Testis (tissue), 3 donors: ENCODE results near the gene RAB18. TPM values are rescaled to one million over a fixed set of nuclear protein-coding genes. Genes with fewer than 3 reads are reported as not detected.

Experiments used
- DNase-seq: peaks from one replicate; pipeline ENCODE4 v3.0.0-alpha.2; 2019
- H3K27ac ChIP-seq, 2 donors: fragments of 200-600 bp; sonication (generic); one replicate each; pipeline ENCODE4 v1.5.1; 2019
- H3K27me3 ChIP-seq: fragments of 200-600 bp; sonication (generic); one replicate; pipeline ENCODE4 v1.5.1; 2019
- H3K36me3 ChIP-seq: fragments of 200-600 bp; sonication (generic); one replicate; pipeline ENCODE4 v1.5.1; 2017; ENCODE audit warnings: low read depth; ENCODE audit errors: missing control alignments
- H3K4me1 ChIP-seq: fragments of 200-600 bp; sonication (generic); one replicate; pipeline ENCODE4 v1.5.1; 2019
- H3K4me3 ChIP-seq, 2 donors: fragments of 200-600 bp; sonication (generic); one replicate each; pipeline ENCODE4 v1.5.1; 2017 to 2019
- H3K9me3 ChIP-seq: fragments of 200-600 bp; sonication (generic); one replicate; pipeline ENCODE4 v1.5.1; 2017
- POLR2A ChIP-seq: fragments of 450-650 bp; IDR thresholded peaks from one replicate; pipeline ENCODE4 v1.6.1; 2017; ENCODE audit warnings: antibody characterized with exemption, mild to moderate bottlenecking, moderate library complexity
- WGBS, 2 donors: methylation state at CpG; one replicate each; pipeline ENCODE4 v1.1.5; 2018; 5-methylcytosine and 5-hydroxymethylcytosine counted together
- intact Hi-C: fragments of 100-400 bp; cut with DNase I; formaldehyde crosslinking; loops from one replicate; pipeline ENCODE4 v1.15.1; 2023; ENCODE audit warnings: low total_unique reads
- polyA plus RNA-seq: library from polyadenylated mRNA; stranded (reverse); fragments of 350-450 nt; fragmentation: Illumina TruSeq; extraction: RNeasy Lipid Tissue Mini Kit (QIAGEN cat#74804); gene quantifications from one replicate; pipeline ENCODE4 v1.2.3, GENCODE V29; 2014; ENCODE audit warnings: low read depth, low replicate concordance; ENCODE audit not compliant: insufficient read depth
- total RNA-seq, 2 donors: library from RNA; depleted of rRNA; stranded (reverse); fragments of >200 nt; gene quantifications; one replicate each; pipeline ENCODE4 v1.2.3, GENCODE V29; 2016
- TF ChIP-seq, protein P1 (sequence below), 3 experiments: fragments of 450-650 bp in 2 of 3; fragments of 200-600 bp in 1 of 3; sonication (generic) in 1 of 3; IDR thresholded peaks; one replicate each; pipeline ENCODE4 v1.5.1; 2016 to 2019; ENCODE audit warnings: antibody characterized with exemption in 3 of 3, mild to moderate bottlenecking in 2 of 3, moderate library complexity in 1 of 3

The RAB18 gene
- total and polyA plus RNA-seq, 3 donors from 2014 or later = 51.6 to 99.8 (median 53.1) TPM

DNA sequence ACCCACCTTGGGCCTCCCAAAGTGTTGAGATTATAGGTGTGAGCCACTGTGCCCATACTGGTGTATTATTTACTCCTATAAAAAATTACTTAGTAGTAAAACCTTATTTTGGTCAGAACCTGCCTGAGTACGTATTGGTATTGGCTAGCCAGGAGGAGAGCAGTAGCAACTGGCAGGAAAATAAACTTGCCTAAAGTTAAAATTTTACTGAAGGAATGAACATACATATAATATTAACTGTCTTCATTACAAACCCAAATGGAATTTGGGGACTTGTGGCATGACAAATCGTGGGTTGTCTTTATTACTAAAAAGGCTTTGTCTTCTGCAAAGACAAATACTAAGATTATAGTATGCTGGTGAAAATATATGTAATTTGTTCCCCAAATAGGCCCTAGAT, 8.4 kb downstream of the RAB18 start:
- intact Hi-C loops = no loop called here
- H3K27me3 ChIP-seq = no peaks in the 10 kb centered on the region
- H3K36me3 ChIP-seq = no peaks in the 10 kb centered on the region
- H3K9me3 ChIP-seq = no peaks in the 10 kb centered on the region
- no peak overlapping the region for H3K4me3 ChIP-seq
- H3K27ac ChIP-seq = no peak overlapping the region
- H3K4me1 ChIP-seq = peaks cover 2% of the 10 kb centered on the region
- WGBS, 2 donors = 80 to 96% methylated on average over 2 of the region's 2 CpGs
- no peak for DNase-seq
- TF ChIP-seq, protein P1, sequence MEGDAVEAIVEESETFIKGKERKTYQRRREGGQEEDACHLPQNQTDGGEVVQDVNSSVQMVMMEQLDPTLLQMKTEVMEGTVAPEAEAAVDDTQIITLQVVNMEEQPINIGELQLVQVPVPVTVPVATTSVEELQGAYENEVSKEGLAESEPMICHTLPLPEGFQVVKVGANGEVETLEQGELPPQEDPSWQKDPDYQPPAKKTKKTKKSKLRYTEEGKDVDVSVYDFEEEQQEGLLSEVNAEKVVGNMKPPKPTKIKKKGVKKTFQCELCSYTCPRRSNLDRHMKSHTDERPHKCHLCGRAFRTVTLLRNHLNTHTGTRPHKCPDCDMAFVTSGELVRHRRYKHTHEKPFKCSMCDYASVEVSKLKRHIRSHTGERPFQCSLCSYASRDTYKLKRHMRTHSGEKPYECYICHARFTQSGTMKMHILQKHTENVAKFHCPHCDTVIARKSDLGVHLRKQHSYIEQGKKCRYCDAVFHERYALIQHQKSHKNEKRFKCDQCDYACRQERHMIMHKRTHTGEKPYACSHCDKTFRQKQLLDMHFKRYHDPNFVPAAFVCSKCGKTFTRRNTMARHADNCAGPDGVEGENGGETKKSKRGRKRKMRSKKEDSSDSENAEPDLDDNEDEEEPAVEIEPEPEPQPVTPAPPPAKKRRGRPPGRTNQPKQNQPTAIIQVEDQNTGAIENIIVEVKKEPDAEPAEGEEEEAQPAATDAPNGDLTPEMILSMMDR (IDR thresholded peaks at IDR 0.05) = no peak
- no peak for TF ChIP-seq POLR2A

DNA sequence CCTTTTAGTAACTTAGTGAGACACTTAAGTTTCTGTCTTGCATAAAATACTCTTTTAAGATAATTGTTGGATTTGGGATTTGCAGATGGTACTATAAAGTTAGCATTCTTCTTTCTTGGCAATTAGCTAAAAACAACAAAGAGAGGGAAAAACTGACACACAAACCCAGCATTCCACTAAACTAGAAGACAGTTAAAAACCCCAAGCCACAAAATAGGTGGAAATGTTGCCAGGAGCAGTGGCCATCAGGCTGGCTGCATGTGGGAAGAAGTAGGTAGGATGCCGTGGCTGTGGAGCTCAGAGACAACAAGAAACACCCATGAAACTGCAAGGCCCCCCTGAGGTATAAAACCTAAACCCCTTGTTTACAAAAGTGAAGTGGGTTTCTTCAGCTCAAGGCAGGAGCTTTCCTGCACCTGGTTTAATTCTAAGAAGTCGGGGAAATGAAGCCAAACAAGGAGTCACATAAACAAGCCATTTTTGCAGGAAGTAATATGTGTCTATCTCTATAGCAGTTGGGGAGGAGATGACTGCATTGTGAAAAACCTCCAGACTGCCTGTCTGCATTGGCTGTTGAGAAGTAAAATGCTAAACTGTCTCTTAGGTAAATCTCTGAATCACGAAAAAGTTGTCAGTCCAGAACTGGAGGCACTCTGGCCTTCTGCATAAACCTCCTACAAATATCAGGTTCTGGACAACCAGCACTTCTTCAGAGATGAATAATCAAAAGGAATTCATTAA, 9.5 kb downstream of the RAB18 start:
- no peak for DNase-seq
- intact Hi-C loops = no loop called here
- no peak overlapping the region for H3K27ac ChIP-seq
- no peak overlapping the region for H3K4me3 ChIP-seq
- TF ChIP-seq, protein P1 (IDR thresholded peaks at IDR 0.05) = no peak
- TF ChIP-seq POLR2A = no peak
- WGBS, 2 donors = 59 to 65% methylated on average over 3 of the region's 3 CpGs
- no peaks in the 10 kb centered on the region for H3K9me3 ChIP-seq
- no peaks in the 10 kb centered on the region for H3K27me3 ChIP-seq
- peaks cover 2% of the 10 kb centered on the region for H3K4me1 ChIP-seq
- no peaks in the 10 kb centered on the region for H3K36me3 ChIP-seq

DNA sequence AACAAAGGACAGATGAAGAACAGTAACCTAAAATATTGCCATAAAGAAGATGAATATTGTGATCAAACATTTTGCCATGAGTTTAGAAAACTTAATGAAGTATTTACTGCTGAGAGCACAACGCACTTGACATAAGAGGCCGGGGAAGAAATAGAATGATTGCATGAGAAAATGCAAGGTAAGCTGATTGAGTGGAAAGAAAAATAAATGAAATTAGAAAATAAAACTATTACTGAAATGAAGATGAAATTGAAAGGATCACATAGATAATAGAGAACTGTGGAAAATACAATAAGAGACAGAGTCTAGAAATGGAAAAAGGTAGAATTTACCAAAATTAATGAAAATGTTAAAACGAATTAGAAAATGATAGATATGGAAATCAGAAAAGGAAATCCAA, 10.1 kb downstream of the RAB18 start:
- DNase-seq = no peak

DNA sequence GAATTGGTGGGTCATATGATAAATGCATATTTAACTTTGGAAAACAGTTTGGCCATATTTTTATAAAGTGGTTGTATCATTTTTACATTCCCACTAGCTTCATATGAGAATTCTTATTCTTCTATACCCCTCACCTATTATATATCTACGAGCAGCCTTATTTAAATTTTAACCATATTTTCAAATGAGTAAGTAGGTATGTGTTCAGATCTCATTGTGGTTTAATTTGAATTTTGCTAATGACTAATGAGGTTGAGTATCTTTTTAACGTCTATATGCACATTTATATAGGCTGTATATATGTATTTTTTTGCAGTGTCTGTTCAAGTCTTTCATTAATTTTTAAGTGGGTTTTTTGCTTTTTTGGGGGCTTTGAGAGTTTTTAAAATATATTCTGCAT, 14.2 kb downstream of the RAB18 start:
- no peak overlapping the region for H3K4me3 ChIP-seq
- H3K27ac ChIP-seq = no peak overlapping the region
- WGBS, 2 donors = 92 to 96% methylated on average over 2 of the region's 2 CpGs
- no peak for DNase-seq
- no peaks in the 10 kb centered on the region for H3K36me3 ChIP-seq
- TF ChIP-seq POLR2A = no peak
- TF ChIP-seq, protein P1 (IDR thresholded peaks at IDR 0.05) = no peak
- no peaks in the 10 kb centered on the region for H3K27me3 ChIP-seq
- no peaks in the 10 kb centered on the region for H3K9me3 ChIP-seq
- H3K4me1 ChIP-seq = peaks cover 2% of the 10 kb centered on the region
- intact Hi-C loops = no loop called here

More for the DNA sequence above, 10.1 kb downstream of the RAB18 start:
- peaks cover 2% of the 10 kb centered on the region for H3K4me1 ChIP-seq
- H3K27me3 ChIP-seq = no peaks in the 10 kb centered on the region
- H3K36me3 ChIP-seq = no peaks in the 10 kb centered on the region
- intact Hi-C loops = no loop called here
- H3K4me3 ChIP-seq = no peak overlapping the region
- H3K27ac ChIP-seq = no peak overlapping the region
- TF ChIP-seq POLR2A = no peak
- TF ChIP-seq, protein P1 (IDR thresholded peaks at IDR 0.05) = no peak
- H3K9me3 ChIP-seq = no peaks in the 10 kb centered on the region
- 91 to 92% methylated on average over 3 of the region's 3 CpGs for WGBS, 2 donors

- no peaks in the 10 kb centered on the region for H3K36me3 ChIP-seq
- peaks cover 3% of the 10 kb centered on the region for H3K4me1 ChIP-seq
- no peak for DNase-seq
- intact Hi-C loops = no loop called here
- no peaks in the 10 kb centered on the region for H3K27me3 ChIP-seq
- no peak overlapping the region for H3K27ac ChIP-seq
- TF ChIP-seq, protein P1 (IDR thresholded peaks at IDR 0.05) = no peak
- no peak for TF ChIP-seq POLR2A
- H3K9me3 ChIP-seq = no peaks in the 10 kb centered on the region
- no peak overlapping the region for H3K4me3 ChIP-seq
These were observed 21.7 kb downstream of the RAB18 start for GRCh38 chr10:27525819-27526218.
